BE2C (cell line): Measurements from ENCODE around the gene CNOT2.

Experiments used
- DNase-seq: peaks from one replicate; pipeline ENCODE4 v3.0.0-alpha.2; 2020
- H3K27me3 ChIP-seq: fragments of 250-450 bp; sonication (Bioruptor Pico); 2 replicates; pipeline ENCODE4 v1.5.1; 2020; ENCODE audit warnings: mild to moderate bottlenecking
- H3K36me3 ChIP-seq: fragments of 250-450 bp; sonication (Bioruptor Pico); 2 replicates; pipeline ENCODE4 v1.5.1; 2020; ENCODE audit warnings: mild to moderate bottlenecking
- H3K4me1 ChIP-seq: fragments of 250-450 bp; sonication (Bioruptor Pico); 2 replicates; pipeline ENCODE4 v1.5.1; 2020
- H3K4me3 ChIP-seq: 2 replicates; pipeline ENCODE4 v1.5.1; 2011; ENCODE audit warnings: low read depth, low read length
- H3K9me3 ChIP-seq: fragments of 250-450 bp; sonication (Bioruptor Pico); 2 replicates; pipeline ENCODE4 v1.5.1; 2020
- TF ChIP-seq, protein P1 (sequence below): IDR thresholded peaks from 2 replicates; pipeline ENCODE4 v1.5.1; 2012; ENCODE audit warnings: mild to moderate bottlenecking, low read depth, low read length

The CNOT2 gene

DNA sequence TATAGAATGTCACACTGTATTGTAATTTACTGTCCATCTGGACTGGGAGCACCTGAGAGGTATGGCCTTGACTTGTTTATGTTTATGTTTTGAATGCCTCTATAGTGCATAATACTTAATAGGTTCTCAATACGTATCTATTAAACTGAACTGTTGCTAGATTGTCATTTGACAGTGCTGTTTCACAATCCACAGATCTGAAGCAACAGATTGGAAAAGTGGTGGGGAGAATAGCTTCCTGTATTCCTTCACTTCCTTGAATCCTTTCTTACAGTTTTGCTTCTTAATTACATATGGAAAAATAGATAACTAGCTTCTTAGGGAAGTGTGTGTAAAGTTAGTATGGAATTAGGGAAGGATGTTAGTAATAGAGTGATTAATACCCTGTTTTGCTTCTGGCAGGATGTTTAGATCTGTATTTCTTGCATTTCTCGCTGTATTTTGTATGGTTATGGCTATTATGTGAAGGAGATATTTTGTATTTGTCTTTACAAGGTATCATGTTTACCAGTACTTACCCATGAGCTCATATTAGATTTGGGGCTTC is 4.5 kb downstream of the CNOT2 start:
- TF ChIP-seq, protein P1, sequence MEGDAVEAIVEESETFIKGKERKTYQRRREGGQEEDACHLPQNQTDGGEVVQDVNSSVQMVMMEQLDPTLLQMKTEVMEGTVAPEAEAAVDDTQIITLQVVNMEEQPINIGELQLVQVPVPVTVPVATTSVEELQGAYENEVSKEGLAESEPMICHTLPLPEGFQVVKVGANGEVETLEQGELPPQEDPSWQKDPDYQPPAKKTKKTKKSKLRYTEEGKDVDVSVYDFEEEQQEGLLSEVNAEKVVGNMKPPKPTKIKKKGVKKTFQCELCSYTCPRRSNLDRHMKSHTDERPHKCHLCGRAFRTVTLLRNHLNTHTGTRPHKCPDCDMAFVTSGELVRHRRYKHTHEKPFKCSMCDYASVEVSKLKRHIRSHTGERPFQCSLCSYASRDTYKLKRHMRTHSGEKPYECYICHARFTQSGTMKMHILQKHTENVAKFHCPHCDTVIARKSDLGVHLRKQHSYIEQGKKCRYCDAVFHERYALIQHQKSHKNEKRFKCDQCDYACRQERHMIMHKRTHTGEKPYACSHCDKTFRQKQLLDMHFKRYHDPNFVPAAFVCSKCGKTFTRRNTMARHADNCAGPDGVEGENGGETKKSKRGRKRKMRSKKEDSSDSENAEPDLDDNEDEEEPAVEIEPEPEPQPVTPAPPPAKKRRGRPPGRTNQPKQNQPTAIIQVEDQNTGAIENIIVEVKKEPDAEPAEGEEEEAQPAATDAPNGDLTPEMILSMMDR: no peak
- Histone ChIP-seq H3K9me3 (no peaks in the 10 kb centered on the region), H3K4me3 (no peak overlapping the region), H3K27me3 (no peaks in the 10 kb centered on the region), H3K4me1 (no peaks in the 10 kb centered on the region), H3K36me3 (peaks cover 6% of the 10 kb centered on the region)
- no peak for DNase-seq

DNA sequence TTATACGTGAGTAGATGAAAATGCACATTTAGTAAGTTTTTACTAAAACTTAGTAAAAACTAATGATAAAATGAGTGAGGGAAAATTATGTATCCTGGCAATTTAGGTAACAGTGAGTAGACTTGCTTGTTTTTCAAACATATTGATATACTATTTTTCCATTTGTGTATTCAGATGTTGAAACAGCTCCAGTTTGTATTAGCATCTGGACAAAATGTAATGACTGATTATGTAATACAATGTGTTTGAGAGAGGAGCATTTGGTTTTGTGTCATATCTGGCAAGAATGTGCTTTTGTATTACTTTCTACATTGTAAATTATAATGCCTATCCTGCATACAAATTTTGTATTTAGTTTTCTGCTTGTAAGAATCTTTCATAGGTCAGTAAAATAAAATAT is 5.6 kb downstream of the CNOT2 start:
- Histone ChIP-seq H3K27me3 (no peaks in the 10 kb centered on the region), H3K4me1 (no peaks in the 10 kb centered on the region), H3K4me3 (no peak overlapping the region), H3K9me3 (no peaks in the 10 kb centered on the region), H3K36me3 (peaks cover 5% of the 10 kb centered on the region)
- TF ChIP-seq, protein P1: no peak
- DNase-seq: no peak

DNA sequence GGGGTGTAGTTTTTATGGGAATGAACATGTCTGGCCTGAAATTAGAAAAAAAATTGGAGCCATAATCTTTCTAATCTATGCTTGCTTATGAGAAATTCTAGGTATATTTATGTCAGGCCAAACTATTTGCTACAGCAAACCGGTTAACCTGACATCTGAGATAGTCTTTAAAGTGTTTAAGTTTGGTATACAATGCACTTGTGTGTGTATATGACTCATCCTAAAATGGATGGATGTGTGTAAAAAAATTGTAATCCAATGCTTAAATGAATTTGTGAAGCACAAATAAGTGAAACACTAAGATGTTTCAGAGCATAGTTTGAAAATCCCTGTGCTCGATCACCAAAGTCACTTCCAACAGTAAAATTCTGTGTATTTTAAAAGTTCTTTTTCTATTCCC is 6.7 kb downstream of the CNOT2 start:
- no peak for DNase-seq
- Histone ChIP-seq H3K4me1 (no peaks in the 10 kb centered on the region), H3K9me3 (no peaks in the 10 kb centered on the region), H3K27me3 (no peaks in the 10 kb centered on the region), H3K4me3 (no peak overlapping the region), H3K36me3 (peaks cover 3% of the 10 kb centered on the region)
- TF ChIP-seq, protein P1: no peak

DNA sequence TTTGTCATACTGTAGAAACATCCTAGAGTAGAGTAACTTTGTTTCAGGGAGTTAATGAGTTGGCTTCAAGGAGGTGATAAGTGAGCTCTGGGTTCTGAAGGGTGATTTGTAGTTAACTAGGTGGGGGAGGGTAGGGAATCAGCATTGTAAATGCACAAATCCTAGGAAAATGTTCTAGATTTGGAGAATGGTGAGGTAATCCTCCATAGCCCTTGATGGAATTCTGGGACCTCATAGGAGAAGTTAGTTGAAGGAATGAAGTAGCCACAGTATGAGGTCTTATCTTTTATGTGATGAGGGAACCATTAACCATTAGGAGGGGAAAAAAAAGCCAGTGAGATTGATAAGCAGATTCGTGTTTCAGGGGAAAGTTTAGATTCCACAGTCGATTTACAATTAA is 8.0 kb downstream of the CNOT2 start:
- Histone ChIP-seq H3K36me3 (peaks cover 3% of the 10 kb centered on the region), H3K27me3 (no peaks in the 10 kb centered on the region), H3K4me3 (no peak overlapping the region), H3K4me1 (no peaks in the 10 kb centered on the region), H3K9me3 (no peaks in the 10 kb centered on the region)
- DNase-seq: no peak
- TF ChIP-seq, protein P1: no peak

DNA sequence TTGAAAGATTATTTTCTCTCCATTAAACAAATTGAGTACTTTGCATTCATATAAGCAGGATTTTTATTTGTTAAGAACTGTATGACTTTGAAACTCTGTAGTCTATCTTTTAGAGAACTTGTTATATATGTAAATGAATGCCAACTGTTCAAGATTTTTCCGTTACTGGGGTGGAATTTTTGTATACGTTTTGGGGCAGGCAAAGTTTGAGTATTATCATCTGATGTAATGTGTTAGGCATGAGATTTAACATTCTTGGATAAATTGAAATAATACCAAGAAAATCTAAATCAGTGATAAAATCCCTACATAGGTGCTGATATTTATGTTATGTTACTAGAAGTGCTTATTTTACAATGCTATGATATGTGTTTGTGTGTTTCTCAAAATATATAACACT is 8.4 kb downstream of the CNOT2 start:
- Histone ChIP-seq H3K36me3 (peaks cover 3% of the 10 kb centered on the region), H3K9me3 (no peaks in the 10 kb centered on the region), H3K4me1 (no peaks in the 10 kb centered on the region), H3K4me3 (no peak overlapping the region), H3K27me3 (no peaks in the 10 kb centered on the region)
- DNase-seq: no peak
- TF ChIP-seq, protein P1: no peak

DNA sequence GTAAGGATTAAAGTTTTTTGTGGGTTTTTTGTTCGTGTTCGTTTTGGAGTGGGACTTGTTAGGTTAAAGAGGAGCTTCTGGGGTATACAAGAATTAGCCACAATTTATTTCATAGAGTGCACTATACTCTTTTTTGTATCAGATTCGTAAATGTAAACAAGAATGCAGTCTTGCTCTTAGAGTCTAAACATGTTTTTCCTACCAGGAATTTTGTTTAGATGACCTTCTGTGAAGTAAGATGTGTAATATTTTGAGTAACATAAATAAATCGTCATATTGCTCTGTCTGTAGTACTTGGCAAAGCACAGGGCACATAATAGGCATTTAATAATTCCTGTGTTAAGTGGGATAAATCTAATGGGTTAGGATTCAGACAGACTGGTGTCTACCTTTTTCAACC is 9.6 kb downstream of the CNOT2 start:
- Histone ChIP-seq H3K4me3 (no peak overlapping the region), H3K9me3 (no peaks in the 10 kb centered on the region), H3K4me1 (no peaks in the 10 kb centered on the region), H3K27me3 (no peaks in the 10 kb centered on the region), H3K36me3 (peaks cover 3% of the 10 kb centered on the region)
- DNase-seq: no peak
- TF ChIP-seq, protein P1: no peak
